Astrocyte of the spinal cord (primary cell): Measurements from ENCODE around the gene PROM2.

ENCODE experiments used
- DNase-seq: peaks from one replicate; pipeline ENCODE4 v3.0.0; 2011; ENCODE audit warnings: low read depth, low spot score
- H3K4me3 ChIP-seq: 2 replicates; pipeline ENCODE4 v1.5.1; 2011; ENCODE audit warnings: low read depth, mild to moderate bottlenecking, low read length, moderate library complexity
- in situ Hi-C: cut with HindIII; loops from 2 replicates; pipeline ENCODE4 v1.10.0; 2017; ENCODE audit warnings: low sequenced_read_pairs
- TF ChIP-seq, protein P1 (sequence below): IDR thresholded peaks from 2 replicates; pipeline ENCODE4 v1.5.1; 2012; ENCODE audit warnings: low read depth, mild to moderate bottlenecking, low read length, inconsistent platforms

Gene PROM2

DNA sequence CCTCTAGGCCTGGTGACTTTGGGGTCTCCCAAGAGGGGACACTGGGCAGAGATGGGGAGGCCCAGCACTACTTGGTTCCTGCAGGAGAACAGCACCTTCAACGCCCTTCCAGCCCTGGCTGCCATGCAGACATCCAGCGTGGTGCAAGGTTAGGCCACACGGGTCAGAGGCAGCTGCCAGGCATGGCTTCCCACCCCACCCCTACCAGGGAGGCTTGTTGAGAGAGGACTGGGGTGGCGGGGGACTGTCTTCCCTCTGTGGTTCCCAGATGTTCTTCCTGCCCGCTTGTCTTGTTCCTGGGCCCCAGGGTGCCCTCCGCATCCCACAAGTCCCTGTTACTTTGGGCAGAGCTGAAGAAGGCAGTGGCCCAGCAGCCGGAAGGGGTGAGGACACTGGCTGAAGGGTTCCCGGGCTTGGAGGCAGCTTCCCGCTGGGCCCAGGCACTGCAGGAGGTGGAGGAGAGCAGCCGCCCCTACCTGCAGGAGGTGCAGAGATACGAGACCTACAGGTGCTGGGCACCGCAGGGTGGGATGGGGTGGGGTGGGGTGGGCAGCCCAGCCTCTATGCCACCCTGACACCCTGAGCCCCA, 4.5 kb downstream of the PROM2 start:
- in situ Hi-C loops = no loop called here
- TF ChIP-seq, protein P1, sequence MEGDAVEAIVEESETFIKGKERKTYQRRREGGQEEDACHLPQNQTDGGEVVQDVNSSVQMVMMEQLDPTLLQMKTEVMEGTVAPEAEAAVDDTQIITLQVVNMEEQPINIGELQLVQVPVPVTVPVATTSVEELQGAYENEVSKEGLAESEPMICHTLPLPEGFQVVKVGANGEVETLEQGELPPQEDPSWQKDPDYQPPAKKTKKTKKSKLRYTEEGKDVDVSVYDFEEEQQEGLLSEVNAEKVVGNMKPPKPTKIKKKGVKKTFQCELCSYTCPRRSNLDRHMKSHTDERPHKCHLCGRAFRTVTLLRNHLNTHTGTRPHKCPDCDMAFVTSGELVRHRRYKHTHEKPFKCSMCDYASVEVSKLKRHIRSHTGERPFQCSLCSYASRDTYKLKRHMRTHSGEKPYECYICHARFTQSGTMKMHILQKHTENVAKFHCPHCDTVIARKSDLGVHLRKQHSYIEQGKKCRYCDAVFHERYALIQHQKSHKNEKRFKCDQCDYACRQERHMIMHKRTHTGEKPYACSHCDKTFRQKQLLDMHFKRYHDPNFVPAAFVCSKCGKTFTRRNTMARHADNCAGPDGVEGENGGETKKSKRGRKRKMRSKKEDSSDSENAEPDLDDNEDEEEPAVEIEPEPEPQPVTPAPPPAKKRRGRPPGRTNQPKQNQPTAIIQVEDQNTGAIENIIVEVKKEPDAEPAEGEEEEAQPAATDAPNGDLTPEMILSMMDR = no peak
- no peak for DNase-seq
- no peak overlapping the region for H3K4me3 ChIP-seq

- TF ChIP-seq, protein P1 = no peak
- H3K4me3 ChIP-seq = no peak overlapping the region
- DNase-seq = no peak
- in situ Hi-C loops = no loop called here
Observed at GRCh38 chr2:95279435-95280035, 5.3 kb downstream of the PROM2 start.

GRCh38 chr2:95281071-95281470, 6.8 kb downstream of the PROM2 start:
- no peak for DNase-seq
- H3K4me3 ChIP-seq = no peak overlapping the region
- TF ChIP-seq, protein P1 = no peak
- in situ Hi-C loops = no loop called here

GRCh38 chr2:95281786-95282185, 7.5 kb downstream of the PROM2 start:
- in situ Hi-C loops = no loop called here
- no peak for DNase-seq

DNA sequence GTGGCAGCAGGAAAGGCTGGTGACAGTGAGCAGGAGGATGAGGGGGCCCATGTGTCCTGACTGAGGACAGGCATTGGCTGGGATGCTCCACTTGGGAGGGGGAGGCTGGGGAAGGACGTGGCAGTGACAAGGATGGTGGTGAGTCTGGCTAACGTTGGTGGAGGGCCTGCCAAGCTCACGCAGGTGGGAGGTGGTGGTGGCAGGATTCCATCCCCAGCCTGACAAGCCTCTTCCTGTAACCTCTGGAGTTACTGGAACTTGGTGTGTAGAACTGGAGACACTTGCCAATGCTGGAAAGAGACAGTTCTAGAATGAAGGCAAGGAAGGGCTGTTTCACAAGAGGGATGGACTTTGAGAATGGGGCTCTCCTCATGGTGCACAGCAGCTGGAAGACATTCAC, 8.2 kb downstream of the PROM2 start:
- no peak overlapping the region for H3K4me3 ChIP-seq
- in situ Hi-C loops = no loop called here
- no peak for DNase-seq
- TF ChIP-seq, protein P1 = no peak

More at GRCh38 chr2:95281786-95282185, 7.5 kb downstream of the PROM2 start:
- TF ChIP-seq, protein P1 = no peak
- no peak overlapping the region for H3K4me3 ChIP-seq

GRCh38 chr2:95283562-95283961, 9.3 kb downstream of the PROM2 start:
- in situ Hi-C loops = no loop called here
- TF ChIP-seq, protein P1 = no peak
- no peak for DNase-seq
- H3K4me3 ChIP-seq = no peak overlapping the region
